DMS153 (cell line): ENCODE results near the gene SGTB.
"Not testable (repeated sequence)": the region's sequence is repeated elsewhere in the genome, so short reads cannot be mapped to it uniquely, and the experiment has no call there.

Experiments used
- DNase-seq: peaks from one replicate; lab custom pipeline; 2025; lab: John Stamatoyannopoulos, UW

Gene SGTB

GRCh38 chr5:65668696-65669095, 53.2 kb downstream of the SGTB start:
- DNase-seq = no peak

GRCh38 chr5:65663804-65664521, 57.9 kb downstream of the SGTB start:
- no peak for DNase-seq

GRCh38 chr5:65654713-65655112, 67.2 kb downstream of the SGTB start:
- no peak for DNase-seq

- no peak for DNase-seq
Observed at GRCh38 chr5:65651144-65651543, 70.8 kb downstream of the SGTB start.

GRCh38 chr5:65647941-65648340, 74.0 kb downstream of the SGTB start:
- DNase-seq = no peak

GRCh38 chr5:65646938-65647337, 75.0 kb downstream of the SGTB start:
- no peak for DNase-seq

- no peak for DNase-seq
Observed at GRCh38 chr5:65640240-65640639, 81.7 kb downstream of the SGTB start.

- DNase-seq = no peak
Observed at GRCh38 chr5:65630981-65631380, 90.9 kb downstream of the SGTB start.

GRCh38 chr5:65625743-65626142, 96.2 kb downstream of the SGTB start:
- DNase-seq = no peak

- DNase-seq = peak; percentile 66
Observed at GRCh38 chr5:65624571-65625555, 97.0 kb downstream of the SGTB start, which contains the start of the genes SHLD3 and TRAPPC13. SHLD3 (plus strand) TSS chr5:65625027; CDS start chr5:65629588, 4,561 bp downstream. TRAPPC13 (plus strand) TSS chr5:65625027; CDS start chr5:65625061, 34 bp downstream.

GRCh38 chr5:65624025-65624570, 97.8 kb downstream of the SGTB start, which contains the start of gene TRIM23:
TRIM23 (minus strand) TSS chr5:65624333; CDS start chr5:65624274, 59 bp downstream.
- peak; percentile 60 for DNase-seq

- no peak for DNase-seq
Observed at GRCh38 chr5:65623482-65623881, 98.4 kb downstream of the SGTB start.

GRCh38 chr5:65621961-65622360, 99.9 kb downstream of the SGTB start:
- DNase-seq = not testable (repeated sequence)

GRCh38 chr5:65620021-65620420, 101.9 kb downstream of the SGTB start:
- no peak for DNase-seq
